ENCODE data around the gene TMEM254. TPM values are rescaled to one million over a fixed set of nuclear protein-coding genes. Genes with fewer than 3 reads are reported as not detected.
"Not testable (repeated sequence)": the region's sequence is repeated elsewhere in the genome, so short reads cannot be mapped to it uniquely, and the experiment has no call there.

The TMEM254 gene
- total RNA-seq, 6 donors from 2014 or later, result 5.7 to 22.4 (median 16.0) TPM

DNA sequence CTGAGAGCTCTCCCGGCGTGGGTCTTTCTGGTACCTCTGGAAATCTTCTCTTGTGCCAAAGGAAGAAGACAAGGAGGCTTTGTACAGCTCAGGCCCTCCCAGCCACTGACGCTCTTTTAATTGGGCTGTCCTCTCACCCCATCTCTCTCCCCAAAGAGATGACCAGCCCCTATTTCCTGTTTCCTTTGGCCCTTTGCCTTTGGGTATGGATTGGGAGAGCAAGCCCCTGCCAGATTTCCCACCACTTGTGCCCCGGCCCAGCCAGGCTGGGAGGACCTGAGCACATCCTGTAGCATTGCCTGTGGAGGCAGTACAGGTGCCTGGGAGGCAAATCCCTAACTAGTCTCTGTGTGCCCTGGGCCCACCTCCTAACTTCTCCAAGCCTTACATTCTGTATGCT is 48.4 kb downstream of the TMEM254 start:
- Histone ChIP-seq H3K4me1 (no peaks in the 10 kb centered on the region), H3K27me3 (no peaks in the 10 kb centered on the region), H3K27ac (no peak overlapping the region), H3K36me3 (no peaks in the 10 kb centered on the region), H3K4me3 (no peak overlapping the region), H3K9me3 (no peaks in the 10 kb centered on the region)
- 59 to 60% methylated on average over 4 of the region's 4 CpGs for WGBS, 2 donors
- ATAC-seq (ENCODE audit: low FRiP score in 2 of 2) (peak; percentile 19 to 30), DNase-seq (peak in 1 of 2 donors; percentile 27)
- no peak for TF ChIP-seq EP300 (IDR thresholded peaks at IDR 0.05)
- TF ChIP-seq POLR2A (IDR thresholded peaks at IDR 0.05), result no peak
- TF ChIP-seq, protein P1, sequence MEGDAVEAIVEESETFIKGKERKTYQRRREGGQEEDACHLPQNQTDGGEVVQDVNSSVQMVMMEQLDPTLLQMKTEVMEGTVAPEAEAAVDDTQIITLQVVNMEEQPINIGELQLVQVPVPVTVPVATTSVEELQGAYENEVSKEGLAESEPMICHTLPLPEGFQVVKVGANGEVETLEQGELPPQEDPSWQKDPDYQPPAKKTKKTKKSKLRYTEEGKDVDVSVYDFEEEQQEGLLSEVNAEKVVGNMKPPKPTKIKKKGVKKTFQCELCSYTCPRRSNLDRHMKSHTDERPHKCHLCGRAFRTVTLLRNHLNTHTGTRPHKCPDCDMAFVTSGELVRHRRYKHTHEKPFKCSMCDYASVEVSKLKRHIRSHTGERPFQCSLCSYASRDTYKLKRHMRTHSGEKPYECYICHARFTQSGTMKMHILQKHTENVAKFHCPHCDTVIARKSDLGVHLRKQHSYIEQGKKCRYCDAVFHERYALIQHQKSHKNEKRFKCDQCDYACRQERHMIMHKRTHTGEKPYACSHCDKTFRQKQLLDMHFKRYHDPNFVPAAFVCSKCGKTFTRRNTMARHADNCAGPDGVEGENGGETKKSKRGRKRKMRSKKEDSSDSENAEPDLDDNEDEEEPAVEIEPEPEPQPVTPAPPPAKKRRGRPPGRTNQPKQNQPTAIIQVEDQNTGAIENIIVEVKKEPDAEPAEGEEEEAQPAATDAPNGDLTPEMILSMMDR (IDR thresholded peaks at IDR 0.05), result no peak
- TF ChIP-seq POLR2AphosphoS5 (IDR thresholded peaks at IDR 0.05), result no peak

DNA sequence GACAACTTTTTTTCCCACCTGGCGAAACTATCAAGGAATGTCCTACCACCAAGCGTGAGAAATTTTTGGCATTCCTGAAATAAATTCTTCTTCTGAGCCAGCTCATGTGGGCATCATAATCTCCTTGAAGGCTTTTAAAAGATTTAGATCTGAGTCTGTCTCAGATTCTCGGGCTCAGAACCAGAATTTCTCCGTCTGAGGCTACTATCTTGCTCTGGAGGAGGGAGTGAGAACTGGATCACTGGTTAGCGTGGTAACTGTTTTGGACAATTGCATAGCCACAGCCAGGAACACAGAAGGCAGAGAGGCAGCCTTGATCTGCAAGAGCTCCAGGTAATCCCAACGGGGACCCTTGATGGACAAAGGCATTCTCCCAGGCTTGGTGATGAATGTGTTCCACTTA is 53.0 kb downstream of the TMEM254 start:
- WGBS, 2 donors, result 89 to 91% methylated on average over 6 of the region's 6 CpGs
- ATAC-seq (ENCODE audit: low FRiP score in 2 of 2) (no peak), DNase-seq (no peak)
- Histone ChIP-seq H3K36me3 (no peaks in the 10 kb centered on the region), H3K27me3 (peaks cover 0 to 9% (median 2%) of the 10 kb centered on the region in 4 donors), H3K9me3 (no peaks in the 10 kb centered on the region), H3K27ac (no peak overlapping the region), H3K4me3 (no peak overlapping the region), H3K4me1 (peaks cover 13 to 17% (median 17%) of the 10 kb centered on the region in 4 donors)
- TF ChIP-seq, protein P1 (IDR thresholded peaks at IDR 0.05), result no peak
- no peak for TF ChIP-seq EP300 (IDR thresholded peaks at IDR 0.05)

DNA sequence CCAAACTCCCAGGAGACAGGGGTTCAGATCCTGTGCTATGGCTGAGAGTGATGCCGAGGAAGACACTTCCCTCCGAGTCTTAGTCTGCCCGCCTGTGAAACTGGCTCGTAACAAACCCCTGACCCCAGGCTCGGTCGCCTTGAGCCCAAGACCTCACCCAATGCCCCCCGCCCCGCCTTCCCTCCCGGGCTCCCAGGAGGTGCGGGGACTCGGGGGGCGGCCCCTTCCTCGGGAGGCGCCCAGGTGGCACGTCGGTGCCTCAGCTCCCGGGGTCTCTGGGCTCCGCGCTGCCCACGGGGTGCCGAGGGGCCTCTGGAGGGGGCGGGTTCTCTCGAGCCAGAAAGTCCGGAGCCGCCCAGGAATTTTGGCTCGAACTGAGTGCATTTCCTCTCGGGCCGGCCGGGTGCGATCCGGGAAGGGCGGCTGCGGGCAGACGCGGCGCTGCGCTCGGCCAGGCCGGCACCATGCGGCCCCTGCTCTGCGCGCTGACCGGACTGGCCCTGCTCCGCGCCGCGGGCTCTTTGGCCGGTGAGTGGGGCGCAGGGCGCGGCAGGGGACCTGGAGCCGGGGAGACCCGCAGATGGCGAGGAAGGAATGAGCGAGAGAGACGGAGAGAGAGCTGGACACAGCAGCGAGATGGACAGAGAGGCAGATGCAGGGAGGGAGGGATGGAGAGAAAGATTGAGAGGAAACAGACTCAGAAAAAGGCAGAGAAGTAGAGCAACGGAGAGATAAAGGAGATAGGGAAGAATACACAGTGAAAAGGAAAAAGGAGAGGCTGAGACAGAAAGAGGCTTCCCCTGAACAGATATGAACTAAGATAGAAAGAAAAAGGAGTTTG is 54.1 kb downstream of the TMEM254 start, which contains the start of gene PLAC9:
Gene PLAC9, plus strand, starts transcription at position 432 of the 841 bp plus-strand sequence. Its CDS starts 33 bp downstream, at position 465.
- H3K27me3 ChIP-seq, result peaks cover 0 to 9% (median 2%) of the 10 kb centered on the region in 4 donors

DNA sequence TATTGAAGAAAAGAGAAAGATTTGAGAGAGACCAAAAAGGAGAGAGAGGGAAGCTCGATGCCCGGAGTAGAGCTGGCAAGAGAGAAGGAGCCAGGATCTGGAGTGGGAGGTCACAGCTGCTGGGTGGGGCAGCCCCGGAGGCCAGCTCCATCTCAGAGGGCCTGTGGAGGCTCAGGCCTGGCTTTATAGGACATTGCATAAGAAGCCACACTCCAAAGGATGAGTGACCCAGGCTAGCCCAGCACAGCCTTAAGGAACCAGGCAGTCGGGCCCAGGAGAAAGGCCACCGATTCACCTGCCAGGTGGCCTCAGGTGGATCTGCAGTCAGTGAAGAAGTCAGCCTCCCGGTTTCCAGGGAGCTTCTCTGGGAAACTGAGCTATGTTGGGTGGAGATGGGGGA is 54.7 kb downstream of the TMEM254 start:
- H3K27ac ChIP-seq, result peak overlapping the region; percentile 70 to 78 (median 75)
- no peak for TF ChIP-seq EP300 (IDR thresholded peaks at IDR 0.05)
- peak in 1 of 2 donors; percentile 10 for TF ChIP-seq POLR2AphosphoS5 (IDR thresholded peaks at IDR 0.05)
- ATAC-seq (ENCODE audit: low FRiP score in 2 of 2) (peak in 1 of 2 donors; percentile 30), DNase-seq (no peak)
- peaks cover 0 to 9% (median 2%) of the 10 kb centered on the region in 4 donors for H3K27me3 ChIP-seq
- H3K4me1 ChIP-seq, result peaks cover 13 to 17% (median 17%) of the 10 kb centered on the region in 4 donors
- WGBS, 2 donors, result 37% methylated on average over 4 to 6 of the region's 6 CpGs
- H3K9me3 ChIP-seq, result no peaks in the 10 kb centered on the region
- no peaks in the 10 kb centered on the region for H3K36me3 ChIP-seq
- H3K4me3 ChIP-seq, result peak overlapping the region in 3 of 4 donors; percentile 34 to 46 (median 45)

More for the DNA sequence above, 54.1 kb downstream of the TMEM254 start, which contains the start of gene PLAC9:
- peak in 1 of 4 donors; percentile 70 for TF ChIP-seq POLR2A (IDR thresholded peaks at IDR 0.05)
- TF ChIP-seq, protein P1 (IDR thresholded peaks at IDR 0.05), result no peak
- no peak for TF ChIP-seq EP300 (IDR thresholded peaks at IDR 0.05)
- TF ChIP-seq POLR2AphosphoS5 (IDR thresholded peaks at IDR 0.05), result no peak
- Histone ChIP-seq H3K4me3 (peak within 1 kb of the TSS; percentile 18 to 46 (median 40)), H3K9me3 (no peaks in the 10 kb centered on the region), H3K27ac (peak within 1 kb of the TSS; percentile 70 to 78 (median 75)), H3K4me1 (peaks cover 13 to 17% (median 17%) of the 10 kb centered on the region in 4 donors), H3K36me3 (no peaks in the 10 kb centered on the region)
- ATAC-seq (ENCODE audit: low FRiP score in 2 of 2) (peak; percentile 60 to 62), DNase-seq (peak in 1 of 2 donors; percentile 89)
- WGBS, 2 donors, result 3 to 5% methylated on average over 23 to 50 of the region's 58 CpGs

DNA sequence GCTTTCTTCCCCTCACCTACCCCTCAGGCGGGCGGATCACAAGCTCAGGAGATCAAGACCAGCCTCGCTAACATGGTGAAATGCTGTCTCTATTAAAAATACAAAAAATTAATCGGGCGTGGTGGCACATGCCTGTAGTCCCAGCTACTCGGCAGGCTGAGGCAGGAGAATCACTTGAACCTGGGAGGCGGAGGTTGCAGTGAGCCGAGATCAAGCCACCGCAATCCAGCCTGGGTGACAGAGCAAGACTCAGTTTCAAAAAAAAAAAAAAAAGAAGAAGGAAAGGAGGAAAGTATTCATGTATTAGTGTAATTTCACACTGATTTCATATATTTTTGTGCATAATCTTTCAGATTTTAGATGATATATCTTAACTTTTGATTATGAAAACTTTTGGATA is 55.2 kb downstream of the TMEM254 start:
- H3K4me3 ChIP-seq, result peak overlapping the region in 3 of 4 donors; percentile 34 to 46 (median 45)

More for the DNA sequence above, 55.2 kb downstream of the TMEM254 start:
- not testable (repeated sequence) for H3K9me3 ChIP-seq; H3K36me3 ChIP-seq; DNase-seq; H3K27me3 ChIP-seq; ATAC-seq (ENCODE audit: low FRiP score in 2 of 2)
- 81 to 86% methylated on average over 9 of the region's 9 CpGs for WGBS, 2 donors
- peaks cover 13 to 17% (median 17%) of the 10 kb centered on the region in 4 donors for H3K4me1 ChIP-seq
- H3K27ac ChIP-seq, result peak overlapping the region; percentile 70 to 78 (median 75)
